Measurements from ENCODE around the gene CORO1A.
"Not testable (repeated sequence)": the region's sequence is repeated elsewhere in the genome, so short reads cannot be mapped to it uniquely, and the experiment has no call there.

CORO1A gene

DNA sequence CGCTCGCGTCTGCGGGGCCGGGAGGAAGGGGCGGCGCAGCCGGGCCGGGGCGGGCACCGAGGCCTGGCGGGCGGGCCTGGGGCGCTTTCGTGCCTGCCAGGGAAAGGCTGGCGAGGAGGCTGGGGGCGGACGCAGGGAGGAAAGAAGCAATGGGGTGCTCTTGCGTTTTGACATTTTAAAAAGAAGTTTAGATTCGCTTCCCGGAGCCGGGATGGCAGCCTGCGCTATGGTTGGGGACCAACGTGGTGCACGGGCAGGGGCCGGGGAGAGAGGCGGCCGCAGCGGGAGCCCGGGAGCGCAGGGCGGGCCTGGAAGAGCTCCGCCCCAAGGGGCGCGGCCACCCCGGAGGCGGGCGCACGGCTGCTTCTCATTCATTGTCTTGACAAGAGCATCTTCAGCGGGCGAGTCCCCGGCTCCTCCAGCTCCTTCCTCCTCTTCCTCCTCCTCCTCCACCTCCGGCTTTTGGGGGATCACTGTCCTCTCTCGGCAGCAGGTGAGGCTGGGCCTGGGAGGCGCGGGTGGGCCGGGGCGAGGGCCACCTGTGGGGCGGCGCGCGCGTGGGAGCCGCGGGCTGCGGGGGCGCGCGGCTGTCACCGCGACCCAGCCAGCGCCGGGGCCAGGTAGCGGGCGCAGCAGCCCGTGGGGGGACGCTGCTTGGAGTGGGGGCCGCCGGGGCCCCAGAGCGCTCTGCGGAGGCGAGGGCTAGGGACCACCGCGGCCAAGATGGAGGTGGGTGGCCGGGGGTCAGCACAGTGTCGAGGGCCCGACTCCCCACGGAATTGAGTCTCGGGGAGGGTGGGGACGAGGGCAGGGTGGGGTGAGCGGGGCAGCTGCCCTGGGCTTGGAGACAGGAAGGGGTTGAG lies at the start of gene CORO1A:
CORO1A (plus strand) TSS at position 370 of the 863 bp plus-strand sequence. CDS start 1,608 bp downstream, outside the sequence.
- DNase-seq = peak; percentile 66 to 80

DNA sequence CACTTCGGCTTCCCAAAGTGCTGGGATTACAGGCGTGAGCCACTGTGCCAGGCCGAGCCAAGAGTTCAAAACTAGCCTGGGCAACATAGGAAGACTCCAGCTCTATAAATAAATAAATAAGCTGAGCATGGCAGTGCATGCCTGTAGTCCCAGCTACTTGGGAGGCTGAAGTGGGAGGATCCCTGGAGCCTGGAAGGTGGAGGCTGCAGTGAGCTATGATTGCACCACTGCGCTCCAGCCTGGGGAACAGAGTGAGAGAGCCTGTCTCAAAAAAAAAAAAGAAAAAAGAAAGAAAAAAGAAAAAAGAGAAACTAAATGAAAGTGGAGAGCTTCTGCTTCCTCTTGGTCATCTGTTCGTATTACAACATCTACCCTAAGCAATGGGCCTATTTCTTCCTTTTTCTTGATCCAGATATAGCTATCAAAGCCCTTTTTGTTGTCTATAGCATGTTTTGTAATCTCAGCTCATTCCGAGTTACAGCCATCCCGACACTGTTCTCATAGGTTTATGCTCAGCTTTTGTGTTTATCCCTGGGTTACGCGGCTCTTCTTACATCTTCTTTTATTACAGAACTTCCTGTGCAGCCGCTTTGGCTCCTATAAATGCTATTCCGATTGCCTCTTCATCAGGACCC lies 46.3 kb upstream of the CORO1A start:
- peak; percentile 79 to 80 for DNase-seq

DNA sequence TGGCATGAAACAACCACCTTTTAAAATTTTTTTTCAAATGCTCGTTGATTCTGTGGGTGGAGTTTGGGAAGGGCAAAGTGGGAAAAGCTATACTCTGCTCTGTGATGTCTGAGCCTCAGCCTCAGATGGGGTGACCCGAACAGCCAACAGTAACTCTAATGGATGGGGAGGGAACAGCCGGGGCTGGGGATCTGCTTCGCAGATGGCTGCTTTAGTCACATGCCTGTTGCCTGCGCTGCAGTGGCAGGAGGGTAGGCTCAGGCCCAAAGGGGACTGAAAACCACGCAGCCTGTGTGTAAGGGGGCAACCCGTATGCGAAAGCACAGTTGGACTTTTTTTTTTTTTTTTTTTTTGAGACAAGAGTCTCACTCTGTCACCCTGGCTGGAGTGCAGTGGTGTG lies 45.5 kb upstream of the CORO1A start:
- DNase-seq = no peak

DNA sequence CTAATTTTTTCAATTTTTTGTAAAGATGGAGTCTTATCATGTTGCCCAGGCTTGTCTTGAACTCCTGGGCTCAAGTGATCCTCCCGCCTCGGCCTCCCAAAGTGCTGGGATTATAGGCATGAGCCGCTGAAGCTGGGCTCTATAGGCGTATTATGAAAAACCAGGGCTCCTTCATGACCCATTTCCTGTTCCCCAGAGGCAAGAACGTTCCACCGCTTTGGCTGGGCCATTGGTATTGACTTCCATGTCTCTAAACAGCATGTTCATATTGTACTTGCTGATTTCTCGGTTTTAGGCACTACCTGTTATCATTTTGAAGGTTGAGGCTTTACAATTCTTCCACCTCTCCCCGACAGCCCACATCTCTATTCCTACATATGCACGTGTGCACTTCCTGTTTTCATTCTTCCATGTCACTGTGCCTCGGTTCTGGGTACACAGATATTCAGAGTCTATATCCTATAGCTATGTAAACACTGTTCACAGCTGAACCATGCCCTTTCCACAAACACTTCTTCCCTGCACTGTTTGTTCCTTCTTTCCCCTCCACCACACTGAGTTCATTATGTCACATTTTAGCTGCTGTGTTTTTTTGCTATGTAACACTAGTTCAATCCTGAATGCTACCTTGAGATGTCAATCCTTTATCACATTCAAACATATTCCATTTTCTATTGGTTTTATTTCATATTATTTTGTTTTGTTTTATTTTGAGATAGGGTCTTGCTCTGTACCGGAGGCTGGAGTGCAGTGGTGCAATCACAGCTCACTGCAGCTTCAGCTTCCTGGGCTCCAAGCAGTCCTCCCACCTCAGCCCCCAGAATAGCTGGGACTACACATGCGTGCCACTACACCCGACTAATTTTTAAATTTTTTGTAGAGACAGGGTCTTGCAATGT lies 43.6 kb upstream of the CORO1A start:
- DNase-seq = no peak

DNA sequence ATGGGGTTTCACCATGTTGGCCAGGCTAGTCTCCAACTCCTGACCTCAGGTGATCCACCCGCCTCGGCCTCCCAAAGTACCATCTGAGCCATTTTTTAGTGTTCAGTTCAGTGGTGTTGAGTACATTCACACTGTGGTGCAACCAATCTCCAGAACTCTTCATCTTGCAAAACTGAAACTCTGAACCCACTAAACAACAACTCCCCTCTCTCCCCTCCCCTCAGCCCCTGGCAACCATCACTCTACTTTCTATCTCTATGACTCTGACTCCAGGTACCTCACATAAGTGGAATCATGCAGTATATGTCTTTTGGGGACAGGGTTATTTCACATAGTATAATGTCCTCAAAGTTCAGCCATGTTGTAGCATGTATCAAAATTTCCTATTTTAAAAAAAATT lies 41.7 kb upstream of the CORO1A start:
- DNase-seq = no peak

DNA sequence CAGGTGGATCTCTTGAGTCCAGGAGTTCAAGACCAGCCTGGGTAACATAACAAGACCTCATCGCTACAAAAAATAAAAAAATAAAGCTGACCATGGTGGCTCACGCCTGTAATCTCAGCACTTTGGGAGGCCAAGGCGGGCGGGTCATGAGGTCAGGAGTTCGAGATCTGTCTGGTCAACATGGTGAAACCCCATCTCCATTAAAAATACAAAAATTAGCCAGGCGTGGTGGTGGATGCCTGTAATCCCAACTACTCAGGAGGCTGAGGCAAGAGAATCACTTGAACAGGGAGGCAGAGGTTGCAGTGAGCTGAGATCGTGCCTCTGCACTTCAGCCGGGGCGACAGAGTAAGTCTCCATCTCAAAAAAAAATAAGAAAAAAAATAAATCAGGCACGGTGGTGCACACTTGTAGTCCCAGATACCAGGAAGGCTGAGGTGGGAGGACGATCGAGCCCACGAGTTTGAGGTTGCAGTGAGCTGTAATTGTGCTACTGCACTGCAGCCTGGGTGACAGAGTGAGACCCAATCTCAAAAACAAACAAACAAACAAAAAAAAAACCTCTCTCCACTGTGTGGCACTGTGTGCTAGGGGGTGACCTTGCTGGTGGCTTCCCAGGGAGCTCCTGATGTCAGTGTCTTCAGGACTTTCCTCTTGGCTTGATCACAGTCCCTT lies 40.6 kb upstream of the CORO1A start:
- DNase-seq = peak in 1 of 2 experiments; percentile 29

DNA sequence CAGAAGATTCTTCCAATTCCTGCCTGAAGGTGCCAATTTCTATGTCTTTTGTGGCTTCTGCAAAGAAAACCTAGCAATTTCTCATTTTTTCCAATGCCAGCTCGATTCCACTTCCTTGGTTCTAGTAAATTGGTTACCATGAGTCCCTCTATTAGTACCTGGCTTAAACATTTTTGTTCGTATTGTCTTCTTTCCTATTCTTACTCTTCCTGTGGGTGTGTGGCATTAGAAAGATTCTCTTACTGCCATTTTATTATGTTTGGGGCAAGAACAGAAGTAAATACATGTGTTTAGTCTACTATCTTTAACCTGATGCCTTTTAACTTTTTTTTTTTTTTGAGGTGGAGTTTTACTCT lies 40.1 kb upstream of the CORO1A start:
- no peak for DNase-seq

DNA sequence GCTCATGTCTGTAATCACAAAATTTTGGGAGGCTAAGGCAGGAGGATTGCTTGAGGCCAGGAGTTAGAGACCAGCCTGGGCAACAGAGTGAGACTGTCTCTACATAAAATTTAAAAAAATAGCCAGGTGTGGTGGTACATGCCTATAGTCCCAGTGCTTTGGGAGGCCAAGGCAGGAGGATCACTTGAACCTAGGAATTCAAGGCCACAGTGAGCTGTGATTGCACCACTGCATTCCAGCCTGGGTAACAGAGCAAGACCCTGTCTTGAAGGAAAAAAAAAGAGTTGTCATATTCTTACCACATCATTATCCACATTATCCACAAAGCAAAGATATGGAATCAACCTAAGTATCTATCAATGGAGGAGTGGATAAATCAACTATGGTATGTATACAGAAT lies 39.4 kb upstream of the CORO1A start:
- no peak for DNase-seq

DNA sequence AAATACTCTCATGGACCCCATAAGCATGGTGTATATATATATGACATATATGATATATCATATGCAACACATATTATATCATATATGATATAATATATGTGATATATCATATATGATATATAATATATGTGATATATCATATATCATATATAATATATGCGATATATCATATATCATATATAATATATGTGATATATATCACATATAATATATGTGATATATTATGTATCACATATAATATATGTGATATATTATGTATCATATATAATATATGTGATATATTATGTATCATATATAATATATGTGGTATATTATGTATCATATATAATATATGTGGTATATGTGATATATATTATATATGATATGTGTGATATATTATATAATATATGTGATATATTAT lies 38.5 kb upstream of the CORO1A start:
- DNase-seq = no peak

DNA sequence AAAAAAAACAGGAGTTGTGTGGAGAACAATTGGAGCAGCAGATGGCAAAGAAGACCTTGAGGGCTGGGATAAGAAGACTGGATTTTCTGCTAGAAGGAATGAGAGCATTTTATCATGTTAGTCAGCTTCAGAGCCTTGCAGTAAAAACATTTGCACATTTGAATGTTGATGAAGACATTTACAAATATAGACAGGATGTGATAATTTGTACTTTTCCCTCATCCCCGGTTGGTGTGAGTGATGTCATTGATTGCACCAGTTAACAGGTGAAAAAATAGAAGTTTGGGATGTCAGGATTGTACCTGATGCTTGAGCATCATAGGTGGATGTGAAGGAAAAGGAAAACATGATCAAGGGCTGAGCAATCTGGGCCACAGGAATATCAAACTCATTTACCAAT lies 37.7 kb upstream of the CORO1A start:
- no peak for DNase-seq

DNA sequence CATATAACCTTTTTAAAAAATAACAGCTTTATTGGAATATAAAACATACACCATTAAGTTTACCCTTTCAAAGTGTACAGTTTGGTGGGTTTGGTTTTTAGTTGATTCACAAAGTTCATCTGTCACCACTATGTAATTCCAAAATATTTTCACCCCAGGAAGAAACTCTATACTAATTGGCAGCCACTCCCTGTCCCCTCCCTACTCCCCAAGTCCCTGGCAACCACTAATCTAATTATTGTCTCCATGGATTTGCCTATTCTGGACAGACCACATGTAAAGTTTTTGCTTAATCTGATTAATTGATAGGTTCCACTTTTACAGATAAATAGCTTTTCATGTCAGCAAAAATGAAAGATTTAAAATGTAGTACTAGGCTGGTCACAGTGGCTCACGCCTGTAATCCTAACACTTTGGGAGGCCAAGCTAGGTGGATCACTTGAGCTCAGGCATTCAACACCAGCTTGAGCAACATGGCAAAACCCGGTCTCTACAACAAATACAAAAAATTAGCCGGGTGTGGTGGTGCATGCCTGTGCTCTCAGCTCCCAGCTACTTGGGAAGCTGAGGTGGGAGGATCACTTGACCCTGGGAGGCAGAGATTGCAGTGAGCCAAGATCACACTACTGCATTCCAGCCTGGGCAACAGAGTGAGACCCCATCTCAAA lies 35.4 kb upstream of the CORO1A start:
- DNase-seq = no peak

DNA sequence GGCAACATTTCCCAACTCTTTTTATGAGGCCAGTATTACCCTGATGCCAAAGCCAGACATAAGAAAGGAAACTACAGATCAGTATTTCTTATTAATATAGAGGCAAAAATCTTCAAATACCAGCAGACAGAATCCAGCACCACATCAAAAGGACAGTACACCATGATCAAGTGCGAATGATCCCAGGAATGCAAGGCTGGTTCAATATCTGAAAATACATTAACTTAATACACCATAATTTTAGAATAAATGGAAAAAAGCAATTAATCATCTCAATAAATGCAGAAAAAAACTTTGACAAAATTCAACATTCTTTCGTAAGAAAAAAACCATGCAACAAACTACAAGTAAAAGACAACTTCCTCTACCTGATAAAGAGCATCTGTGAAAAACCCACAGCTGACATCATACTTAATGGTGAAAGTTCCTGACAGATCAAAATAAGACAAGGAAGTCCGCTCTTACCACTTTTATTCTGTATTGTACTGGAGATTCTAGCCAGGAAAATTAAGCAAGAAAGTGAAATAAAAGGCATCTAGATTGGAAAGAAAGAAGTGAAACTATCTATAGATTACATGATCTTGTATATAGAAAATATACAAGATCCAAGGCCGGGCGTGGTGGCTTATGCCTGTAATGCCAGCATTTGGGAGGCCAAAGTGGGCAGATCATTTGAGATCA lies 34.0 kb upstream of the CORO1A start:
- DNase-seq = no peak

DNA sequence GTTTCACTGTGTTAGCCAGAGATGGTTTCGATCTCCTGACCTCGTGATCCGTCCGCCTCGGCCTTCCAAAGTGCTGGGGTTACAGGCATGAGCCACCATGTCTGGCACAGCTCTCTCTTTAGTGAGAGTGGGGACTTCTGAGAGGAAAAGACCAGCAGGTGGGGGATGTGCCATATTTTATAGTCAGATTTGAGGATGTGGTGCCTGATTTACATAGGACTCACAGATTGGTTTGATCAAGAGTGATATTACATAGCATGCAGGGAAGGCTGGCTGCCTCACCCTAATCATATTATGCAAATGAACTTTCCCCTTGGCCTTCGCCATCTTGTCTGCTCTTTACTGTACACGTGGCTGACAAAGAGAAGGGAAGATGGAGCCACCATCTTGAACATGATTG lies 32.3 kb upstream of the CORO1A start:
- no peak for DNase-seq

DNA sequence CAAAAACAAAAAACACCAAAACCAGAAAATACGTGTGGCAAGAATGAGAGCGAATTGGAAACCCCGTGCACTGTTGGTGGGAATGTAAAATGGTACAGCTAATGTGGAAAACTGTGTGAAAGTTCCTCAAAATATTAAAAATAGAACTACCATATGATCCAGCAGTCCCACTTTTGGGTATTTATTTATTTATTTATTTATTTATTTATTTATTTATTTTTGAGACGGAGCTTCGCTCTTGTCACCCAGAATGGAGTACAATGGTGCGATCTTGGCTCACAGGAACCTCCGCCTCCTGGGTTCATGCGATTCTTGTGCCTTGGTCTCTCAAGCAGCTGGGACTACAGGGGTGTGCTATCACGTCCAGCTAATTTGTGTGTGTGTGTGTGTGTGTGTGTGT lies 30.9 kb upstream of the CORO1A start:
- no peak for DNase-seq

DNA sequence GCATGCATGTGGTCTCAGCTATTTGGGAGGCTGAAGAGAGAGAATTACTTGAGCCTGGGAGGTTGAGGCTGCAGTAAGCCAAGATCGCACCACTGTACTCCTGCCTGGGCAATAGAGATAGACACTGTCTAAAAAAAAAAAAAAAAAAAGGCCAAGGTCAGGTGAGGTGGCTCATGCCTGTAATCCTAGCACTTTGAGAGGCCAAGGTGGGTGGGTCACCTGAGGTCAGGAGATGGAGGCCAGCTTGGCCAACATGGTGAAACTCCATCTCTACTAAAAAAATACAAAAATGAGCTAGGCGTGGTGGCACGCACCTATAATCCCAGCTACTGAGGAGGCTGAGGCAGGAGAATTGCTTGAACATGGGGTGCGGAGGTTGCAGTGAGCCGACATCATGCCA lies 28.2 kb upstream of the CORO1A start:
- DNase-seq = no peak

DNA sequence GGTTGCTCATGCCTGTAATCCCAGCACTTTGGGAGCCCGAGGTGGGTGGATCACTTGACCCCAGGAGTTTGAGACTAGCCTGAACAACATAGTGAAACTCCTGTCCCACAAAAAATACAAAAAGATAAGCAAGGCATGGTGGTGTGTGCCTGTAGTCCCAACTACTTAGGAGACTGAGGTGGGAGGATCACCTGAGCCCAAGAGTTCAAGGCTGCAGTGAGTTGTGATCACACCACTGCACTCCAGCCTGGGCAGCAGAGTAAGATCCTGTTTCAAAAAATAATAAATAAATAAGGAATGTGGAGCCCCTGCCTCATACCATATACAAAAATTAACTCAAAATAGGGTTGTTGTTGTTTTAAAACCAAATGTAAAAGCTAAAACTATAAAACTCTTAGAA lies 26.2 kb upstream of the CORO1A start:
- DNase-seq = no peak

DNA sequence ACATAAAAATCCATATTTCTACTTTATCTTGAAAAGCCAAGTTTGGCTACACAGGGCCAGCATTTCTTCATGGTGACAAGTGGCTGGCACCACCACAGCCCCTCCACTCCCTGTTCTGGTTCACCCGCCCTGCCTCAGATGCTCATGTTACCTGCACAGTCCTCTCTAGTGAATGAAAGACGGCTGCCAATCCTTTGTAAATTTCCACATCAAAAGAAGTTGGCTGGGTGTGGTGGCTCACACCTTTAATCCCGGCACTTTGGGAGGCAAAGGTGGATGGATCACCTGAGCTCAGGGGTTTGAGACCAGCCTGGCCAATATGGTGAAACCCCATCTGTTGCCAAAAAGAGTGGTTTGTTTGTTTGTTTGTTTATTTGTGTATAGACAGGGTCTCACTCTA lies 19.9 kb upstream of the CORO1A start:
- no peak for DNase-seq

DNA sequence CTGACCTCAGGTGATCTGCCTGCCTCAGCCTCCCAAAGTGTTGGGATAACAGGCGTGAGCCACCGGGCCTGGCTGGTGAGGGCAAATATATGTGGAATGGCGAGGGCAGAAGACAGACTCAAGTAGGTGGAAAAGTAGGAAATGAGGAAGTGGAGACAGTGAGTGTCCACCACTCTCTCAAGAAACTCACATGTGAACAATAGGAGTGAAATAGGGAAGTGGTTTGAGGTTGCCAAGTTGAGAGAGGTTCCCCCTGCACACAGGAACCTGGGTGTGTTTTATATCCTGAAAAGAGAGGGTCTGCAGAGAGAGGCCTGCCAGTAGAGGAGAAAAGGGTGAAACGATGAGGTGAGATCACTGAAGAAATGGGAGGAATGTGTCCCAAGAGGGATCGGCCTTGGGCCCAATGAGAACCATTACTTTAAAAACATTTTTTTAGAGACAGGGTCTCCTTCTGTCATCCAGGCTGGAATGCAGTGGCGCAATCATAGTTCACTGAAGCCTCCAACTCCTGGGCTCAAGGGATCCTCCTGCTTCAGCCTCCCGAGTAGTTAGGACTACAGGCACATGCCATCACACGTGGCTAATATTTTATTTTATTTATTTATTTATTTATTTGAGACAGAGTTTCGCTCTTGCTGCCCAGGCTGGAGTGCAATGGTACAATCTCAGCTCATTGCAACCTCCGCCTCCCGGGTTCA lies 17.1 kb upstream of the CORO1A start:
- DNase-seq = peak; percentile 95

DNA sequence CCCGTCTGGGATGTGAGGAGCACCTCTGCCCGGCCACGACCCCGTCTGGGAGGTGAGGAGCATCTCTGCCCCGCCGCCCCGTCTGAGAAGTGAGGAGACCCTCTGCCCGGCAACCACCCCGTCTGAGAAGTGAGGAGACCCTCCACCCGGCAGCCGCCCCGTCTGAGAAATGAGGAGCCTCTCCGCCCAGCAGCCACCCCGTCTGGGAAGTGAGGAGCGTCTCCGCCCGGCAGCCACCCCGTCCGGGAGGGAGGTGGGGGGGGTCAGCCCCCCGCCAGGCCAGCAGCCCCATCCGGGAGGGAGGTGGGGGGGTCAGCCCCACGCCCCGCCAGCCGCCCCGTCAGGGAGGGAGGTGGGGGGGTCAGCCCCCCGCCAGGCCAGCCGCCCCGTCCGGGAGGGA lies 14.7 kb upstream of the CORO1A start:
- DNase-seq = not testable (repeated sequence)

DNA sequence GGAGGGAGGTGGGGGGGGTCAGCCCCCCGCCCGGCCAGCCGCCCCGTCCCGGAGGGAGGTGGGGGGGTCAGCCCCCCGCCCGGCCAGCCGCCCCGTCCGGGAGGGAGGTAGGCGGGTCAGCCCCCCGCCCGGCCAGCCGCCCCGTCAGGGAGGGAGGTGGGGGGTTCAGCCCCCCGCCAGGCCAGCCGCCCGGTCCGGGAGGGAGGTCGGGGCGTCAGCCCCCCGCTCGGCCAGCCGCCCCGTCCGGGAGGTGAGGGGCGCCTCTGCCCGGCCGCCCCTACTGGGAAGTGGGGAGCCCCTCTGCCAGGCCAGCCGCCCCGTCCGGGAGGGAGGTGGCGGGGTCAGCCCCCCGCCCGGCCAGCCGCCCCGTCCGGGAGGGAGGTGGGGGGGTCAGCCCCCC lies 14.0 kb upstream of the CORO1A start:
- DNase-seq = not testable (repeated sequence)

DNA sequence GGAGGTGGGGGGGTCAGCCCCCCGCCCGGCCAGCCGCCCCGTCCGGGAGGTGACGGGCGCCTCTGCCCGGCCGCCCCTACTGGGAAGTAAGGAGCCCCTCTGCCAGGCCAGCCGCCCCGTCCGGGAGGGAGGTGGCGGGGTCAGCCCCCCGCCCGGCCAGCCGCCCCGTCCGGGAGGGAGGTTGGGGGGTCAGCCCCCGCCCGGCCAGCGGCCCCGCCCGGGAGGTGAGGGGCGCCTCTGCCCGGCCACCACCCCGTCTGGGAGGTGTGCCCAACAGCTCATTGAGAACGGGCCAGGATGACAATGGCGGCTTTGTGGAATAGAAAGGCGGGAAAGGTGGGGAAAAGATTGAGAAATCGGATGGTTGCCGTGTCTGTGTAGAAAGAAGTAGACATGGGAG lies 13.3 kb upstream of the CORO1A start:
- not testable (repeated sequence) for DNase-seq
